Thoracic aorta (tissue), 2 donors: ENCODE data around the gene PAK4. TPM values are rescaled to one million over a fixed set of nuclear protein-coding genes. Genes with fewer than 3 reads are reported as not detected.

Experiments
- ATAC-seq: fragments of 150-250 bp; one replicate; pipeline ENCODE4 v1.8.0; 2017; ENCODE audit warnings: low read depth; ENCODE audit not compliant: insufficient number of reproducible peaks, low FRiP score
- DNase-seq: peaks from one replicate; pipeline ENCODE4 v3.0.0-alpha.2; 2020; ENCODE audit warnings: low spot score
- H3K27ac ChIP-seq, 2 donors: fragments of 200-600 bp; sonication (generic); 1 replicate in 1 of 2; 2 replicates in 1 of 2; pipeline ENCODE4 v1.5.1; 2016; ENCODE audit warnings: mild to moderate bottlenecking in 2 of 2, moderate library complexity in 2 of 2
- H3K27me3 ChIP-seq: fragments of 200-600 bp; sonication (generic); replicated peaks from 2 replicates; pipeline ENCODE4 v1.6.0; 2016; ENCODE audit warnings: mild to moderate bottlenecking; ENCODE audit not compliant: insufficient read depth
- H3K36me3 ChIP-seq: fragments of 200-600 bp; sonication (generic); one replicate; pipeline ENCODE4 v1.5.1; 2016
- H3K4me1 ChIP-seq, 2 donors: fragments of 200-600 bp; sonication (generic); 1 replicate in 1 of 2; 2 replicates in 1 of 2; pipeline versions ENCODE4 v1.5.1 to v1.6.0; 2016; ENCODE audit warnings: low read depth in 2 of 2, mild to moderate bottlenecking in 1 of 2; ENCODE audit not compliant: control insufficient read depth in 1 of 2
- H3K4me3 ChIP-seq: fragments of 200-600 bp; sonication (generic); 2 replicates; pipeline ENCODE4 v1.5.1; 2016; ENCODE audit warnings: mild to moderate bottlenecking
- H3K9me3 ChIP-seq: fragments of 200-600 bp; sonication (generic); 2 replicates; pipeline ENCODE4 v1.5.1; 2016
- total RNA-seq, 2 donors: library from RNA; depleted of rRNA; stranded (reverse); fragments of >200 nt; gene quantifications; one replicate each; pipeline versions ENCODE4 v1.1.0 to v1.2.3, GENCODE V29; 2016
- TF ChIP-seq, protein P1 (sequence below): fragments of 200-600 bp; sonication (generic); IDR thresholded peaks from one replicate; pipeline ENCODE4 v1.5.1; 2019; ENCODE audit warnings: antibody characterized with exemption

The PAK4 gene
- total RNA-seq, 2 donors from 2014 or later: 7.4 to 8.7 TPM

DNA sequence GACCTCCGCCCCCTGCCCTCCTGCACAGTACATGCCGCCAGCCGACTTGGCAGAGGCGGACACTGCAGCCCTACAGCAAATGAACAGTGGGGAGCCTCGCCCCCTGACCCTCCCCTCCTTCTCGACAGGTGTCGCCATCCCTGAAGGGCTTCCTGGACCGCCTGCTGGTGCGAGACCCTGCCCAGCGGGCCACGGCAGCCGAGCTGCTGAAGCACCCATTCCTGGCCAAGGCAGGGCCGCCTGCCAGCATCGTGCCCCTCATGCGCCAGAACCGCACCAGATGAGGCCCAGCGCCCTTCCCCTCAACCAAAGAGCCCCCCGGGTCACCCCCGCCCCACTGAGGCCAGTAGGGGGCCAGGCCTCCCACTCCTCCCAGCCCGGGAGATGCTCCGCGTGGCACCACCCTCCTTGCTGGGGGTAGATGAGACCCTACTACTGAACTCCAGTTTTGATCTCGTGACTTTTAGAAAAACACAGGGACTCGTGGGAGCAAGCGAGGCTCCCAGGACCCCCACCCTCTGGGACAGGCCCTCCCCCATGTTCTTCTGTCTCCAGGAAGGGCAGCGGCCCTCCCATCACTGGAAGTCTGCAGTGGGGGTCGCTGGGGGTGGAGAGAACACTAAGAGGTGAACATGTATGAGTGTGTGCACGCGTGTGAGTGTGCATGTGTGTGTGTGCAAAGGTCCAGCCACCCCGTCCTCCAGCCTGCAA, 52.9 kb downstream of the PAK4 start:
- Histone ChIP-seq H3K9me3 (no peaks in the 10 kb centered on the region), H3K4me3 (no peak overlapping the region), H3K27me3 (no peaks in the 10 kb centered on the region), H3K27ac (no peak overlapping the region), H3K36me3 (peaks cover 26% of the 10 kb centered on the region), H3K4me1 (no peaks in the 10 kb centered on the region)
- DNase-seq (no peak), ATAC-seq (no peak)
- TF ChIP-seq, protein P1, sequence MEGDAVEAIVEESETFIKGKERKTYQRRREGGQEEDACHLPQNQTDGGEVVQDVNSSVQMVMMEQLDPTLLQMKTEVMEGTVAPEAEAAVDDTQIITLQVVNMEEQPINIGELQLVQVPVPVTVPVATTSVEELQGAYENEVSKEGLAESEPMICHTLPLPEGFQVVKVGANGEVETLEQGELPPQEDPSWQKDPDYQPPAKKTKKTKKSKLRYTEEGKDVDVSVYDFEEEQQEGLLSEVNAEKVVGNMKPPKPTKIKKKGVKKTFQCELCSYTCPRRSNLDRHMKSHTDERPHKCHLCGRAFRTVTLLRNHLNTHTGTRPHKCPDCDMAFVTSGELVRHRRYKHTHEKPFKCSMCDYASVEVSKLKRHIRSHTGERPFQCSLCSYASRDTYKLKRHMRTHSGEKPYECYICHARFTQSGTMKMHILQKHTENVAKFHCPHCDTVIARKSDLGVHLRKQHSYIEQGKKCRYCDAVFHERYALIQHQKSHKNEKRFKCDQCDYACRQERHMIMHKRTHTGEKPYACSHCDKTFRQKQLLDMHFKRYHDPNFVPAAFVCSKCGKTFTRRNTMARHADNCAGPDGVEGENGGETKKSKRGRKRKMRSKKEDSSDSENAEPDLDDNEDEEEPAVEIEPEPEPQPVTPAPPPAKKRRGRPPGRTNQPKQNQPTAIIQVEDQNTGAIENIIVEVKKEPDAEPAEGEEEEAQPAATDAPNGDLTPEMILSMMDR: no peak

DNA sequence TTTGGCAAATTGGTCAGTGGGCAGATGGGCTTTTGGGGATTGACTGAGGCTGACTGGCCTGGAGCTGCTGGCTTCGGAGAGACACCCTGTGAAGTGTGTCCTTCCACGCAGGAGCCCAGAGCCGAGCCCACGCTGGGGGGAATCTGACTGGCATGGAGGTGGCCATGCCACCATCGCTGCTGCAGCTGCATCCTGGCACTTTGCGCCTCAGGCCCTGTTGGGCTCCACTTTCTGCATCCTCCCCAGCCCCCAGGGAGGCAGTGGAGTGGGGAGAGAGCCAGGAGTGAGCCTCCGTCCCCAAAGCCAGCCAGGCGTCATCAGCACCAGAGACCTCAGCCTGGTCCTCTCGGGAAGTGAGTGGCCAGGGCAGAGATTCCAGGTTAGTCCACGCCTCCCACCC, 54.2 kb downstream of the PAK4 start:
- Histone ChIP-seq H3K27ac (no peak overlapping the region), H3K36me3 (peaks cover 26% of the 10 kb centered on the region), H3K9me3 (no peaks in the 10 kb centered on the region), H3K27me3 (no peaks in the 10 kb centered on the region), H3K4me3 (no peak overlapping the region), H3K4me1 (no peaks in the 10 kb centered on the region)
- no peak for ATAC-seq
- no peak for DNase-seq
- TF ChIP-seq, protein P1: no peak

DNA sequence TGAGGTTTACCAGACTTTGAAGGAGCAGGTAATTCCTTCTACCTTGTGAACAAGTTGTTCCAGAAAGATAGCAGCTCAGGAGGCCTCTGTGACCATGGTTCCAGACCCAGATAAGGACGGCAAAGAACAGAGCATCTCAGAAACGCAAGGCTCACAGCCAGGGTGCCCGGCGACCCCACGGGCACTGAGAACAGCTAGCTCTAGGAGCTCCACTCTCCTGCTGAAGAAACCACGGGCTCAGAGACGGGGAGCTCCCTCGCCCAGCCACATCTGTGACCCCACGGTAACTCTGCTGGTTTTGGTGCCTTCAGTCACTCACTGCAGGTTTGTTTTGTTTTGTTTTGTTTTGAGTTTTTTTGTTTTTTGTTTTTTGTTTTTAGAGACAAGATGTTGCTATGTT, 55.2 kb downstream of the PAK4 start:
- ATAC-seq (no peak), DNase-seq (no peak)
- peaks cover 20% of the 10 kb centered on the region for H3K36me3 ChIP-seq
- TF ChIP-seq, protein P1: no peak
- no peak overlapping the region for H3K27ac ChIP-seq
- H3K4me1 ChIP-seq: no peaks in the 10 kb centered on the region
- H3K27me3 ChIP-seq: no peaks in the 10 kb centered on the region
- no peak overlapping the region for H3K4me3 ChIP-seq
- no peaks in the 10 kb centered on the region for H3K9me3 ChIP-seq

DNA sequence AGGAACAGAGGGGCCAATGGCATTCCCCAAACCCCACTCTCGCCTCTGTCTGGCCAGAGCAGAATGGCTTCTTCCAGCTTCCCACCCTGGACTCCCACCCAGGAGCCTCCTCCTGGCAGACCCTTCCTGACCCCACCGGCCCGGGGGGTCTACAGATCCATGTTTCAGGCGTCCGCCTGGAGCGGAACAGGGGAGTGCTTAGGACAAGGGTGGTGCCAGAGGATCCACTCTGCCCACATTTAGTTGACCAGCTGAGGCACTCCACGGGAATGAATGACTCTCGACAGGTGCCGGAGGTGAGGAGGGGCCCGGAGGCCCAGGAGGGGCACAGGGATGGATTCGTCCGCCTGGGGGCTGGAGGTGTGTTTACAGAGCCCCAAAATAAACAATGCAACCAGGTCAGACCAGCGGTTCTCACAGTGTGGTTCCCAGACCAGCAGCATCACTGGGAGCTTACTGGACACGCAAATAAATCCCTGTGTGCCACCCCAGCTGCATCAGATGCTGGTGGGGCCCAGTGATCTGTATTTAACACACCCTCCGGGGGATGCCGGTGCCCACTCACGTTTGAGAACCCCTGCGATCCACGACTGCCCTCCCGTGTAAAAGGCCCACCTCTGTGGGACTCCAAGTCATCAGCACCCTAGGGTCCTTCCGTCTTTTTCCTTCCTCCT, 56.1 kb downstream of the PAK4 start:
- TF ChIP-seq, protein P1: no peak
- ATAC-seq: no peak
- H3K27ac ChIP-seq: no peak overlapping the region
- H3K9me3 ChIP-seq: no peaks in the 10 kb centered on the region
- H3K4me3 ChIP-seq: no peak overlapping the region
- peaks cover 13% of the 10 kb centered on the region for H3K36me3 ChIP-seq
- no peak for DNase-seq
- H3K27me3 ChIP-seq: no peaks in the 10 kb centered on the region
- no peaks in the 10 kb centered on the region for H3K4me1 ChIP-seq

DNA sequence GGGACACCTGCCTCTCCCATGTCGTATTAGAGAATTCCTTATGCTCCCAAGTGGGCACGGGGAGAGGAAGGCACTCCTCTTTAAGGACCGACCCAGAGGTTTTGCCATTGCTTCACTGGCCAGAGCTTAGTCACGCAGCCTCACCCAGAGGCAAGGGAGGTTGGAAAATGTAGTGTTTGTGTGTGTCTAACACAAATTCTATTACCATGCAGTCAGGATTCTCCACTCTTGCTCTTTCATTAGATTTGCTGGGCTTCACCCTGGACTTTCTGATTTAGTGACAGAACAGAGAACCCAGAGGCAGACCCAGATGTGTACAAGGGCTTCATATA, 56.6 kb downstream of the PAK4 start:
- Histone ChIP-seq H3K4me1 (no peaks in the 10 kb centered on the region), H3K27ac (no peak overlapping the region)

More for the DNA sequence above, 56.6 kb downstream of the PAK4 start:
- Histone ChIP-seq H3K27me3 (no peaks in the 10 kb centered on the region), H3K4me3 (no peak overlapping the region), H3K9me3 (no peaks in the 10 kb centered on the region), H3K36me3 (peaks cover 13% of the 10 kb centered on the region)
- DNase-seq (no peak), ATAC-seq (no peak)
- TF ChIP-seq, protein P1: no peak
